Measurements from ENCODE around the gene CEP41.

The CEP41 gene

GRCh38 chr7:130440527-130441365 is at the start of gene CEP41:
Gene CEP41 (minus strand): TSS chr7:130441016. CDS start chr7:130440966, 50 bp downstream.
- peak; percentile 77 for DNase-seq (ENCODE audit: low read depth)

- no peak for DNase-seq (ENCODE audit: low read depth)
These were observed 49.5 kb upstream of the CEP41 start for GRCh38 chr7:130490311-130490791.

GRCh38 chr7:130489140-130489983 is 48.5 kb upstream of the CEP41 start:
- no peak for DNase-seq (ENCODE audit: low read depth)

- DNase-seq (ENCODE audit: low read depth), result no peak
These were observed 47.8 kb upstream of the CEP41 start for GRCh38 chr7:130488392-130489139.

GRCh38 chr7:130486954-130487436 is 46.2 kb upstream of the CEP41 start:
- no peak for DNase-seq (ENCODE audit: low read depth)

- DNase-seq (ENCODE audit: low read depth), result peak; percentile 20
These were observed 45.5 kb upstream of the CEP41 start for GRCh38 chr7:130486114-130486953.

GRCh38 chr7:130485734-130486113 is 44.9 kb upstream of the CEP41 start:
- no peak for DNase-seq (ENCODE audit: low read depth)

- no peak for DNase-seq (ENCODE audit: low read depth)
These were observed 42.2 kb upstream of the CEP41 start for GRCh38 chr7:130483031-130483430.

- no peak for DNase-seq (ENCODE audit: low read depth)
These were observed 41.1 kb upstream of the CEP41 start for GRCh38 chr7:130481898-130482297.

GRCh38 chr7:130479716-130480400 is 39.0 kb upstream of the CEP41 start:
- no peak for DNase-seq (ENCODE audit: low read depth)

- no peak for DNase-seq (ENCODE audit: low read depth)
These were observed 38.2 kb upstream of the CEP41 start for GRCh38 chr7:130478991-130479390.

GRCh38 chr7:130476297-130477150 is 35.7 kb upstream of the CEP41 start:
- DNase-seq (ENCODE audit: low read depth), result no peak

- no peak for DNase-seq (ENCODE audit: low read depth)
These were observed 35.0 kb upstream of the CEP41 start for GRCh38 chr7:130475776-130476175.

GRCh38 chr7:130473876-130474275 is 33.1 kb upstream of the CEP41 start:
- DNase-seq (ENCODE audit: low read depth), result no peak

GRCh38 chr7:130473289-130473688 is 32.5 kb upstream of the CEP41 start:
- DNase-seq (ENCODE audit: low read depth), result no peak

GRCh38 chr7:130471974-130472373 is 31.2 kb upstream of the CEP41 start:
- no peak for DNase-seq (ENCODE audit: low read depth)

- DNase-seq (ENCODE audit: low read depth), result no peak
These were observed 27.8 kb upstream of the CEP41 start for GRCh38 chr7:130468612-130469011.

- DNase-seq (ENCODE audit: low read depth), result no peak
These were observed 23.0 kb upstream of the CEP41 start for GRCh38 chr7:130463553-130464434.

GRCh38 chr7:130461272-130461671 is 20.5 kb upstream of the CEP41 start:
- DNase-seq (ENCODE audit: low read depth), result no peak

Measured in activated T-helper 1 cell treated with Interleukin-2 at 50 U/mL for 16 hours (primary cell).